ENCODE data around the gene TGFA.

TGFA gene

GRCh38 chr2:70552501-70553333 lies 909 bp downstream of the TGFA start:
- DNase-seq = no peak

GRCh38 chr2:70551167-70551566 lies 2.5 kb downstream of the TGFA start:
- DNase-seq = no peak

DNA sequence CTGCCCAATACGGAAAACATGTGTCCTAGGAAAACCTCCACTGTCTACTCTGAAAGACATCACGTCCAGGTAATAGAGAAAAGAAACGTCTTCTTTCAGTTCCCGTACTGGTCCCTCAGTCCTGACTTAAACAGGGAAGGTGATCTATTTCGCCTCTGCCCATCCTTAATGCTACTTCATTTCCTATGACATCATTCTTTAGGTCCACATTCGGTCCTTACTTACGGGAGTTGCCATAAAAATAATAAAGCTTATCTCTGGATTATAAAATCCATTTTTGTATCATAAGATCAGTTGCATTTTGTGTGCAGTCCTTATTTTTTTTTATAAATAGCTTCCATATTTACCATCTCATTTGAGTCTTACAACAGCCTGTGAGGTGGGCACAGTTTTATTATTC lies 3.7 kb downstream of the TGFA start:
- DNase-seq = no peak

DNA sequence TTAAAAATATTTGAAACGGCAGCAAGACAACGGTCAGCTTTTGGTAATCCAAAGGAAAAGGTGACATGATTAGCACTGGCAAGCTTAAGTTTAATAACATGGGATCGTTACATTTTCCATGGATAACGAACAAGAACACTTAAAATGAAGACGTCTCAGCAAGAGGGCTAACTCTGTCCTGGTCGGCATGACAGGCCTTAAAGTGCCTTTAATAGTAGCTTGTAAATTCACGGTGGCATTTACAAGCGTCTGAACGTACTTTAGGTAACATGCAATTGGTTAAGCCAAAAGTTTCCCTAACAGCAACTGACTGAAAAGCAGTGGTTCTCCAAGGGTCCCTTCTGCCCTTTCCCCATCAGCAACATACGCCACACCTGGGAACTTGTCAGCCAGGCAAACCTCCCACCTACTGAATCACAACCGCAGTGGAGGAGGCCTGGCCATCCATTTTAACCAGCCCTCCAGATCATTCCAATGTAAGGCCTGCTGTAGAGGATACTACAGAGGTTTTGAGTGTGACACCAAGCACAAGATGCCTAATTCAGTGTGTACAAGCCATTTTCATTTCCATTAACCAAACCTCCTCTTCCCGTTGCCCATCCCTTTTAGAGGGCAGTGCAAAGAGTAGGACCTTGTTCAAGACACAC lies 4.4 kb downstream of the TGFA start:
- no peak for DNase-seq

GRCh38 chr2:70548233-70548632 lies 5.4 kb downstream of the TGFA start:
- no peak for DNase-seq

DNA sequence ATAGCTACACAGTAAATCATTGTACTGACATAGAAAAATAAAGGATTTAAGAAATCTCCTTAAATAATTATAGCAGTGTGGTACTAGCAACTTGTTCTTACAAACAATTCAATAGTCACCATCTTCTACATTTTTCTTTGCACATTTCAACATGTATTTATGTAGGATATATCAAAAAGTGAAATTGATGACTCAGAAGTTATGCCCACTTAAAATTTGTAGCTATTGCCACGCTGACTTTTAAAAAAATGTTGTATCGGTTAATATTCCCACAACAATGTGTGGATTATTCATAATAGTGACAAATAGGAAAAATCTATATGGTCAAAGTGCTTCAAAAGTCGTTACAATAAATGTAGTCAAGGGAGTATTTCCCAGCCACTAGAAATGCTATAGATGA lies 6.7 kb downstream of the TGFA start:
- DNase-seq = no peak

- no peak for DNase-seq
Observed at GRCh38 chr2:70546376-70546775, 7.2 kb downstream of the TGFA start.

DNA sequence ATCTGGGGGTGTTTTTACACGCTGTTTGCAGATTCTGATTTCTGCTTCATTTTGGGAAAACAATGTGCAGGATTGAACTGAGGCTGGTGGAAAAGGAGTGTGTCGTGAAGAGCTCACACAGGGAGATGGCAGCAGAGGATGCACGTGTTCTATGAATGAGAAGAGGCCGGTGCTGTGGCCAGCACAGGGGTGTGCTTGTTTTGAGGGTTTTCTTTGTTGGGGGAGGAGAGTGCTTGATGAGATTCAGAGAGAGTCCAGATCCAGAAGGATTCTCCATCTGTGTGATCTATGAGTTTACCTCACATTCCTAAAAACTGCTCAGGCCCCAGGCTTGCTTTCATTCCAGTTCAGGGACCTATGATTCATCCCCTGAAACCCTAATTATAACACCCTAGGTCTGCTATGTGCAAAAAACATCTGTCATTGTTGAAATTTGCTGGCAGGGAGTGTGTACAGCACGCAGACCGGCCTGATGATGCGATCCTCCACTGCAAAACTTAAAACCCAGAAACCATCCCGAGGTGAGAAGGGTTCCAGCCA lies 12.1 kb downstream of the TGFA start:
- no peak for DNase-seq

DNA sequence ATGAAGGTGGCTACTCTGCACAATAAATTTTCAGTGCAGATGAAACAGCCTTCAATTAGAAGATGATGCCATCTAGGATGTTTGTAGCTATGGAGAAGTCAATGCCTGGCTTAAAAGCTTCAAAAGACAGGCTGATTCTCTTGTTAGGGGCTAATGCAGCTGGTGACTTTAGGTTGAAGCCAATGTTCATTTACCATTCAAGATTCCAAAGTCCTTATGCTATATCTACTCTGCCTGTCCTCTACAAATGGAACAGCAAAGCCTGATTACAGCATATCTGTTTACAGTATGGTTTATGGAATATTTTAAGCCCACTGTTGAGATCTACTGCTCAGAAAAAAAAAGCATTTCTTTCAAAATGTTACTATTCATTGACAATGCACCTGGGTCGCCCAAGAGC lies 15.8 kb downstream of the TGFA start:
- no peak for DNase-seq

DNA sequence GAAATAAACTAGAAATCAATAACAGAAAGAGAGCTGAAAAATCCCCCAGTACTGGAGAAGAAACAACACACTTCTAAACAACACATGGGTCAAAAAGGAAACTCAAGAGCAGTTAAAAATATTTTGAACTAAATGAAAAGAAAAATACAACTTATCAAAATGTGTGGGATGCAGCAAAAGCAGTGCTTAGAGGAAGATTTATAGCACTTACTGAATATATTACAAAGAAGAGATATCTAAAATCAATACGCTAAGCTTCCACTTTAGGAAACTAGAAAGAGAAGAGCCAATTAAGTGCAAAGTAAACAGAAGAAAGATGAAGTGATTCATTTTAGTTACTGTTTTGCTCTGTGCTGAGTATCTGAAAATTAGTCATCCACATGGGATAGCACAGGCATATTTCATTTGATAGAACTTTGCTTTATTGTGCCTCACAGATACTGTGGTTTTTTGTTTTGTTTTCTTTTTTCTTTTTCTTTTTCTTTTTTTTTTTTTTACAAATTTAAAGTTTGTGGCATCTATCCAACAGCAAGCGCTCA lies 17.0 kb downstream of the TGFA start:
- DNase-seq = no peak

GRCh38 chr2:70535573-70535972 lies 18.1 kb downstream of the TGFA start:
- no peak for DNase-seq

GRCh38 chr2:70534183-70534836 lies 19.3 kb downstream of the TGFA start:
- no peak for DNase-seq

DNA sequence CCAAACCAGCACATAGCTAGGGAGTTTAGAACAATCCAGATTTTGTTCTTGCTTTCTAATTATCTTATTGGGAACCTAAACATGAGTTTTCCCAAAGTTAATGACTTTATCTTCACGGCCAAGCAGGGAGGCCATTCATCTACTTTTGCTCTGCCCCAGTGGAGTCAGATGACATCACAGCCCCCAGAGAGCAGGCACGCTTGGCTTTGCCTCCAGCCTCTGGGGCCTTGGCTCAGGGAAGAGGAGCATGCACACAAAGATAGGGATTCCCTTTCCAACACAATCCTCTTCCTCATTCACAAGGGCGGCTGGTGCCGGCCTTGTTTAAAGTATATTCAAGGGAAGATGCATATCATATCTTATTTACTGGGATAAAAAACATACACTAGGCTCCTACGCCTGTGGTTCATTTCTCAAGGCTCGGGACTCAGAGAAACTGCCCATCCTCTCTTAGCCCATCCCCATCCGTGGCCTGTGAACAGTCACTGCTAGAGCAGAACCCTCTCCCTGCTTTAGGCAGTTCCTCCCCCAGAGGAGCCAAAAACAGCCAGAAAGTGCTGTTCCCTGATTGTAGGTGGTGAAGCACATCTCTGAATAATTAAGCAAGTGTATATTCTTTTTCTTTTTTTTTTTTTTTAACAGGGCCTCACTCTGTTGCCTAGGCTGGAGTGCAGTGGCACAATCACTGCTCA lies 21.2 kb downstream of the TGFA start:
- no peak for DNase-seq

- DNase-seq = peak; percentile 71
Observed at GRCh38 chr2:70531419-70532086, 22.1 kb downstream of the TGFA start.

GRCh38 chr2:70529610-70530009 lies 24.0 kb downstream of the TGFA start:
- DNase-seq = peak; percentile 75

GRCh38 chr2:70528929-70529328 lies 24.7 kb downstream of the TGFA start:
- DNase-seq = no peak

DNA sequence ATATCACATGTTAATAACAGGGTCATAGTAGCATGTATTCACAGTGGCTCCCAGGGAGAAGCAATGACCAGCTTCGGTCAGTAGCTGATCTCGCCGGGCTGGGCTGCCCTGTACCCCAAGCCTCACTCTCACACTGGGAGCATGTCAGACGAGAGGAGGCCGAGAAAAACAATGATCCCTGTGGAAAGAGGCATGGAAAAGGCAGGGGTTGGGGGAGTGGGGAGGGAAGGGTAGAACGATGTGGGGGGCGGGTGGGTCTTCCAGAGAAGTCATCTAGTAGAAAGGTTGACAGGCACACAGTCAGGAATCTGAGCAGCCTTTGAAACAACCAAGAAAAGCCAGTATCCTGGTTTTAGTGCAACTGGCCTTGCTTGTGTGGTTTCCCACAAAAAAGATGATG lies 25.4 kb downstream of the TGFA start:
- DNase-seq = no peak

DNA sequence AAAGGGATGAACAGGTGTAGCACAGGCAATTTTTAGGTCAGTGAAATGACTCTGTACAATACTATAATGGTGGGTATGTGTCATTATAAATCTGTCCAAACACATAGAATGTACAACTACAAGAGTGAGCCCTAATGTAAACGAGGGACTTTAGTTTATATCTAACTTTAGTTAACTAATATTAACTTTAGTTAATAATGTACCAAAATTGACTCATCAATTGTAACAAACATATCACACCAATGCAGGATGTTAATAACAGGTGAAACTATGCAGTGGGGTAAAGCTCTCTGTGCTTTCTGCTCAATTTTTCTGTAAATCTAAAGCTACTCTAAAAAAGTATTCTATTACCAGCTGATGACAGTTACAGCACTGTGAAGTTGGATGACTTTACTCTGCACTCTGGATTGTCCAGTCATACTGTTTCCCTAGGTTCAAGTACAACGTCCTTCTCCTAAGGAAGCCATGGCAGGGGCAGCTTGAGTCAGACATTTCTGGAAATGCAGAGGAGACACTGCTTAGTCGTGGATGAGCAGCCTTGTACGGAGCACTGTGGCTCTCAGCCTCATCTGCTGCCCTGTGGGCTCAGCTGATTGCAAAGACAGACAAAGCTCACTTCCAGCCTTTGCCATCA lies 26.1 kb downstream of the TGFA start:
- no peak for DNase-seq

GRCh38 chr2:70526126-70526525 lies 27.5 kb downstream of the TGFA start:
- DNase-seq = no peak

DNA sequence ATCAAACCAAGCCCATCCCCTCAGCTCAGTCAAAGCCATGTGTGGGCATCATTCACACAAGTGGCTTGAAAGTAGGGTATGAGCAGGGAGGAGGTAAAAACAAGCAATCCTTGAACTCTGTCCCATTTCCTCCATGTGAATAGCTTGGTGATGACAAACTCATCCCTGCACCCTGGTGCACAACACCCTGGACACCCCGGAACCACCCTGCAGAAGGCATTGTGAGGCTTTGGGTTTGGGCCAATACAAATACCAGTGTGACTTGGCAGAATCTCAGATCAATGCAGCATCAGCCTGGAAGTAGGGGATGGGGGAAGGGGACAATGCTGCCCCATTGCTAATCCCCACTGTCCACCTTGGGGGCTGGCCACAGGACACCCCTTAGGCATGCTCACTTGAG lies 28.6 kb downstream of the TGFA start:
- no peak for DNase-seq

All from MV-4-11 (cell line).